Ectodermal cell (in vitro differentiated cells): ENCODE measurements around the gene EPHA7.

Experiments
- H3K27ac ChIP-seq: 2 replicates; pipeline ENCODE4 v1.7.0; 2013; ENCODE audit warnings: mild to moderate bottlenecking, low read depth, low read length; ENCODE audit not compliant: insufficient read depth, poor library complexity, severe bottlenecking
- H3K27me3 ChIP-seq: 2 replicates; pipeline ENCODE4 v1.7.0; 2013; ENCODE audit warnings: mild to moderate bottlenecking, low read length; ENCODE audit not compliant: insufficient read depth, control insufficient read depth, poor library complexity, severe bottlenecking
- H3K36me3 ChIP-seq: one replicate; pipeline ENCODE4 v1.7.0; 2013; ENCODE audit warnings: low read length; ENCODE audit not compliant: control insufficient read depth, insufficient read depth
- H3K4me1 ChIP-seq: one replicate; pipeline ENCODE4 v1.7.0; 2013; ENCODE audit warnings: low read length; ENCODE audit not compliant: control insufficient read depth, insufficient read depth
- H3K4me3 ChIP-seq: 2 replicates; pipeline ENCODE4 v1.7.0; 2013; ENCODE audit warnings: low read depth, low read length, control low read depth; ENCODE audit not compliant: insufficient read depth
- H3K9me3 ChIP-seq: 2 replicates; pipeline ENCODE4 v1.7.0; 2013; ENCODE audit warnings: mild to moderate bottlenecking, low read length, moderate library complexity; ENCODE audit not compliant: control insufficient read depth
- WGBS, 2 experiments: methylation state at CpG; one replicate each; pipeline ENCODE4 v1.1.7; 2013; ENCODE audit warnings: missing lambda C conversion rate in 2 of 2; 5-methylcytosine and 5-hydroxymethylcytosine counted together

Gene EPHA7

DNA sequence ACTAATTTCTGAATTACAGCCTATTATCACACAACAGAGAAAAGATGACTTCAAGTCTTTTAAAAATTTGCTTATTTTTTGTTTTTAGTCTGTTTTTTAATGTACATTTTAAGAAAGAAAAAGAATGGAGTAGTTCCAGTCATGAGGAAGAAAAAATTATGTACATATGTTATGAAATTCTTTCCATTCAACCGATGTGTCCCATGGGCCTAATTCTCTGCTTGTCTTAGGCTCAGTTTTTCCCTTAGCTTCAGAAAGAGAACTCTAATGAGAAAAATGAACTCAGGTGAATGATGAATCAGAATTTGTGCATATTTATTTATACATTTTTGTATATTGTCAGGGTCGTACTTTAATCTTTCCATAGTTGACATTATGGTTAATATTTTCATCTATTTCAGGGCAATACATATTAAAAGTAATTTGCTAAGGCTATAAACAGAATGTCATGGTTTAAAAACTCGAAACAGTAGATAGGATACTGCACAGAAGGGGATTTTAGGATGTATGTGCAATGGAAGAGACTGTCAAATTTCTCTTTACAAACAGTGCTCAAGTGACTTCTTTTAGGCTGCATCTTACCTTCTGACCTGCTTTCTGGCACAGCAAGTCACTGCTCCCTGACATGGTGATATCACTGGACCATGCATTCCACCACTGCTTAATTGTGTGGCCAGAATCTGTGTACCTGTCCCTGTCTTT, 153.1 kb downstream of the EPHA7 start:
- WGBS, 2 experiments: 98 to 100% methylated on average over 2 of the region's 3 CpGs
- Histone ChIP-seq H3K27ac (no peak overlapping the region), H3K36me3 (peaks cover 10% of the 10 kb centered on the region), H3K4me3 (no peak overlapping the region), H3K9me3 (no peaks in the 10 kb centered on the region), H3K4me1 (no peaks in the 10 kb centered on the region), H3K27me3 (no peaks in the 10 kb centered on the region)

DNA sequence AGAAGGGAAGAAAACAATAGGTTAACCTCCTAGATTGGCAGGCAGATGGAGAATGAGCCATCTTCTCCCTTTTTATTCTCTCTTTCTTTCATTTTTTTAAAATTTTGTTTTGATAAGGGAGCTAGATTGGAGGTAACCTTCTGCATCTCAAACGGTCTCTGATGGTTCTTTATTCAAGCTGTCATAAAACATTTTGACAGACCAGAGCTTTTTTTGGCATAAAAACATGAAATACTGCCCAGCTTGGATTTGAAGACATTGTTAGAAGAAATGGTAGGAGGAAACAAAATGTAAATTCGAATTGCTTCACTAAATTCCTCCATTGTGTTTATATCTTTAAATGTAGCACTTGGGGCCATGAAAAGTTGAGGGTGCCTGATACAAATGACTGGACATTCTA, 158.5 kb downstream of the EPHA7 start:
- no peaks in the 10 kb centered on the region for H3K4me1 ChIP-seq
- no peaks in the 10 kb centered on the region for H3K27me3 ChIP-seq
- H3K4me3 ChIP-seq: no peak overlapping the region
- H3K27ac ChIP-seq: no peak overlapping the region
- no peaks in the 10 kb centered on the region for H3K9me3 ChIP-seq
- 96 to 97% methylated on average over 2 of the region's 2 CpGs for WGBS, 2 experiments
- peaks cover 17% of the 10 kb centered on the region for H3K36me3 ChIP-seq

DNA sequence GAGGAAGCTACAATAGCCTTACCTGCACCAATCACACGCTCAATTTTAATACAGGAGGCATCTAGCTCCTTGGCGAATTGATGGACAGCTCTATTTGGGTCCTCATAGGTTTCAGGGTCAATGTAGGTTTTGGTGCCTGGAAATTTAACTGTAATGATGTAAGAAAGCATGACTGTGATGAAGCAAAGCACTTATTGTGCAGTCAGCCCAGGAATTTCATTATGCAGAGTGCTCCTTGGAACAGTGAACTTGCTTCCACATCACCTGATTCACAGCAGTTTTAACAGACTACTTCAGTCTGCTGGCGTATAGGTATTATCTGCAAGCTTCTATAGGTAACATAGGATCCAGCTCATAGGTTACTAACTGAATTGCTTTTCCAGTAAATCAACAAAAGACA, 160.0 kb downstream of the EPHA7 start:
- Histone ChIP-seq H3K4me1 (no peaks in the 10 kb centered on the region), H3K27ac (no peak overlapping the region), H3K9me3 (no peaks in the 10 kb centered on the region), H3K36me3 (peaks cover 25% of the 10 kb centered on the region), H3K27me3 (no peaks in the 10 kb centered on the region), H3K4me3 (no peak overlapping the region)
- WGBS, 2 experiments: 97 to 98% methylated on average over 3 of the region's 3 CpGs

GRCh38 chr6:93252930-93253329, 166.4 kb downstream of the EPHA7 start:
- Histone ChIP-seq H3K36me3 (peaks cover 28% of the 10 kb centered on the region), H3K4me3 (no peak overlapping the region)

GRCh38 chr6:93248631-93249030, 170.7 kb downstream of the EPHA7 start:
- Histone ChIP-seq H3K4me3 (no peak overlapping the region), H3K27ac (no peak overlapping the region), H3K36me3 (peaks cover 29% of the 10 kb centered on the region), H3K27me3 (no peaks in the 10 kb centered on the region), H3K9me3 (no peaks in the 10 kb centered on the region), H3K4me1 (no peaks in the 10 kb centered on the region)
- WGBS, 2 experiments: 87 to 91% methylated on average over 2 of the region's 2 CpGs

More at GRCh38 chr6:93252930-93253329, 166.4 kb downstream of the EPHA7 start:
- Histone ChIP-seq H3K27me3 (no peaks in the 10 kb centered on the region), H3K9me3 (no peaks in the 10 kb centered on the region), H3K4me1 (no peaks in the 10 kb centered on the region), H3K27ac (no peak overlapping the region)

- 100% methylated on average over 1 of the region's 1 CpG; no CpG with 5 or more reads in 1 of the 2 experiments for WGBS, 2 experiments
- Histone ChIP-seq H3K27ac (no peak overlapping the region), H3K9me3 (no peaks in the 10 kb centered on the region), H3K27me3 (no peaks in the 10 kb centered on the region), H3K4me1 (no peaks in the 10 kb centered on the region), H3K4me3 (no peak overlapping the region), H3K36me3 (peaks cover 18% of the 10 kb centered on the region)
These were observed 176.1 kb downstream of the EPHA7 start for GRCh38 chr6:93243231-93243778.

GRCh38 chr6:93242049-93242448, 177.3 kb downstream of the EPHA7 start:
- Histone ChIP-seq H3K4me3 (no peak overlapping the region), H3K36me3 (peaks cover 13% of the 10 kb centered on the region), H3K27ac (no peak overlapping the region), H3K4me1 (no peaks in the 10 kb centered on the region), H3K9me3 (no peaks in the 10 kb centered on the region), H3K27me3 (no peaks in the 10 kb centered on the region)

DNA sequence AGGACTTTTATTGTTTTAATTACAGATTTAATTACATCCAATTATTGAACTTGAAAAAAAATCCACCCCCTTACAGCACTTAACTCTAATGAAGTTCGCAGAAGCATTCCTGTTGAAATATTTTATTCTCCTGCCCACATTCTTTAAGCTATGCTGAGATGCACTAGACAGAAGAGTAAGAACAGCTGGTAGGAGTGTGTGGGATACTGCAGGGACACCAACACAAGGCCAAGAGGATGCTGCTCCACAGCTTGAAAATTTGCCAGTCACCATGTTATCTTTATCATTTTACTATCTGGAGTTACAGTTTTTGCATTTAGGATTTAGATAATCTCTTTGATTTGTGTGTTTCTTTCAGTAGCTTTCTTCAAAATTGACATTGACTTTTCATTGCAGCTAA, 180.7 kb downstream of the EPHA7 start:
- H3K4me1 ChIP-seq: no peaks in the 10 kb centered on the region
- H3K27ac ChIP-seq: no peak overlapping the region
- no peaks in the 10 kb centered on the region for H3K36me3 ChIP-seq
- no peaks in the 10 kb centered on the region for H3K9me3 ChIP-seq
- WGBS, 2 experiments: 100% methylated on average over 1 of the region's 1 CpG; no CpG with 5 or more reads in 1 of the 2 experiments
- no peak overlapping the region for H3K4me3 ChIP-seq
- no peaks in the 10 kb centered on the region for H3K27me3 ChIP-seq

DNA sequence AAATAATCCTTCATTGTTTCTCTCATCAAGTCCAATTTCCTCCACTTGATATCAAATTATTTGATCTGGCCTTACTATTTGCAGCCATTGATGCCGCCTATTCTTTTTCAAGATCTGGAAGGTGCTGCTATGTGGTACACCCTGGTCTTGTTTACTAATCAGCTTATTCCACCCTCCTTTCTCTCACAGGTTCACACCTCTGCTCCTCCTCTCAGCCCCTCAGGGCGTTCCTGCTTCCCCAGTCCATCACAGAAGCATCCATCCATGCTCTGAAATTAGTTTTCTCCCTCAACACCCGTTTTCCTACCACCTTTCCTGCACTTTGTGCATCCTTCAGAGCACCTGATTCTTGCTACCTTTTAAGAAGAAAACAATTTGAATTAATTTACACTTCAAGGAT, 183.6 kb downstream of the EPHA7 start:
- Histone ChIP-seq H3K9me3 (no peaks in the 10 kb centered on the region), H3K27ac (no peak overlapping the region), H3K27me3 (no peaks in the 10 kb centered on the region), H3K4me1 (no peaks in the 10 kb centered on the region), H3K4me3 (no peak overlapping the region), H3K36me3 (no peaks in the 10 kb centered on the region)
- 84 to 92% methylated on average over 3 of the region's 3 CpGs for WGBS, 2 experiments

DNA sequence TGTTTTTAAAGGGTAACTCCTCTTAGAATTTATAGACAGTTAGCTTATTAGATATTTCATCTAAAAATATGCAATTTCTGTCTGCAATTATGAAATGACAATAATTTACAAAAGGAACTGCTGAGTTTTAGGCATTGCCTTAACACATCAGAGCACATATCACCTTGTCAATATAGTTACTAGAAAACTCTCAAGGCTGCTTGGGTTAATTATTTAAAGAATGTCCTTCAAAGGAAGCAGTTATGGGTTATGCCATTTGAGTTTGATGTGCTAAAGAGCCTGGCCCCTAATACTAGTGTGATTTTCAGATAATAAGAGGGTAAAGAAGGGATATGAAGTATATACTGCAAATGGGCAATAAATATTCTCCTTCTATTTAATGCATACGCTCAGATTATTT, 192.5 kb downstream of the EPHA7 start:
- no peaks in the 10 kb centered on the region for H3K4me1 ChIP-seq
- no peaks in the 10 kb centered on the region for H3K27me3 ChIP-seq
- H3K36me3 ChIP-seq: no peaks in the 10 kb centered on the region
- WGBS, 2 experiments: no CpG with 5 or more reads among the region's 1 CpG
- H3K27ac ChIP-seq: no peak overlapping the region
- H3K4me3 ChIP-seq: no peak overlapping the region
- H3K9me3 ChIP-seq: no peaks in the 10 kb centered on the region
